ENCODE results near the gene TXNRD2.
A peak's percentile ranks its signal among the peaks of the same experiment; 100 is the strongest.

TXNRD2 gene

DNA sequence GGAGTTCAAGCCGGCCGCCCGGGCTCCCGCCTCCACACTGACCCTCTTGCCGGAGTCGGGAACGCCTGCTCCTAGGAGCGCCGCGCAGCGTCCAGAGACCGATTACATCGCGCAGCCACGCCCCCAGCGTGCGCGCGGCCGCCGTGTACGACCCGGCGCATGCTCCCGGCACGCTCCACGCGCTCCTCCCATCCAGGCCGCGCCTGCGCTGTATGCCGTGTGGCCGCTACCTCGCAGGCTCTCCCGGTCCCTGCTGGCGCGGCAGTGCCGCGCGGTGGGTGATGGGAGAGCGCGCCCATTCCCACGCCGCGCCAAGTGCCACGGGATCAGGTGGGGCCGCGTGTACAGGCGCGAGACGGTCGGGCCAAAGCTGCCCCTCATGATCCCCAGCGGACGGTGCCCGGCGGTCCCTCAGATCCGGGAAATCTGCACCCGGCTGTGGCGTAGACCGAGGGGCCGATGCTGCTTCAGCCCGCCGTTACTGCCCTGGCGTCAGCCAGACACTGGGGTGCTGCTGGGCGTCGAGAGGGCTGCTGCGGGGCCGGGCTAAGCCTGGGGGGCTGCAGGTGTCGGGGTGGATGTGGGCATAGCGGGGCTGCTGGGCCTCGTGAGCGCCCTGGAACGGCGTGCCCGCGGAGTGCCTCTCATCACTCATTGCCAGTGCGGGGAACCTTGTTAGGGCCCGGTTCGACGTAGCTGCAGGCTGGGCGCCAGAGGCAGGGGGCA lies 86.7 kb downstream of the TXNRD2 start, which contains the start of the genes GNB1L and RTL10:
Gene GNB1L (minus strand): TSS at position 97 of the 726 bp plus-strand sequence. CDS start 33,519 bp downstream, outside the sequence.
Gene RTL10 (minus strand): TSS at position 97 of the 726 bp plus-strand sequence. CDS start 2,613 bp downstream, outside the sequence.
- DNase-seq = peak; percentile 92 to 94

DNA sequence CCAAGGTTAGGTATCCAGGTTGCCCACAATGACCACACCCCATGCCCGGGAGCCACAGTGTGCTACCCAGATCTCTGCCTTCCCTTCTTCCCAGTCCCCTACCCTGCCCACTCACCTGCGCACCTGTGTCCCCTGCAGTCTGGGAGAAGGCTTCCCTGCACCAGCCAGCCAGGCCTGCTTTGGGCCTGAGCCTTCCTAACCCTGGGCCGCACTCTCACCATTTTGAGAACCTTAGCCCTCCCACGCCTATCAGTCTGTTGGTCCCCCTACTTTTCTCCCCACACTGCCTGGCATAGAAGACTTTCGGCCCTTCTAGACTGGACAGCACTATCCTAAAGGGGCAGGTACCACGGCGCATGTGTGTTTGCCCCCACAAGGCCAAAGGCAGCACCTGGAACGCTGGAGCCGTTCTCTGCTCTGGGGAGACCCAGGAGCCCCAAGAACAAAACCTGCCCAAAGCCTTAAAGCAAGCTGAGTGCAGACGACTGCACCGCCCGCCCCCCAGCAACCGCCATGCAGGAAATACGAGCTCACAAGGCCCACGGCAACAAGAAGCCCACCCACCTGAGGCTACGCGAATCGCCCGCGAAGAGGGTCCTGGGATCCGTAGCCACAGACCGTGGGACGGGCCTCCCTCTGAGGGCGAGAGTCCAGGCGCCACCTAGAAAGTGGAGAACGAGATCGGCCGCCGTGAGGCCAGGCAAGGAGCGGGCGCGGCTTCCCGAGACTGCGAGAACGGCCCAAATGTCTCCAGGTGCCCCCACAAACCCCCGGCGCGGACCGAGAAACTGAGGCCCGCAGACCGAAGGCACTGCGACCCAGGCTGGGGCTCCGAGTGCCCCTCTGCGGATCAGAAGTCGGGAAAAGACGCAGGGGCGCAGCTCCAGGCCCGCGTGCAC lies 87.5 kb downstream of the TXNRD2 start:
- no peak for DNase-seq

DNA sequence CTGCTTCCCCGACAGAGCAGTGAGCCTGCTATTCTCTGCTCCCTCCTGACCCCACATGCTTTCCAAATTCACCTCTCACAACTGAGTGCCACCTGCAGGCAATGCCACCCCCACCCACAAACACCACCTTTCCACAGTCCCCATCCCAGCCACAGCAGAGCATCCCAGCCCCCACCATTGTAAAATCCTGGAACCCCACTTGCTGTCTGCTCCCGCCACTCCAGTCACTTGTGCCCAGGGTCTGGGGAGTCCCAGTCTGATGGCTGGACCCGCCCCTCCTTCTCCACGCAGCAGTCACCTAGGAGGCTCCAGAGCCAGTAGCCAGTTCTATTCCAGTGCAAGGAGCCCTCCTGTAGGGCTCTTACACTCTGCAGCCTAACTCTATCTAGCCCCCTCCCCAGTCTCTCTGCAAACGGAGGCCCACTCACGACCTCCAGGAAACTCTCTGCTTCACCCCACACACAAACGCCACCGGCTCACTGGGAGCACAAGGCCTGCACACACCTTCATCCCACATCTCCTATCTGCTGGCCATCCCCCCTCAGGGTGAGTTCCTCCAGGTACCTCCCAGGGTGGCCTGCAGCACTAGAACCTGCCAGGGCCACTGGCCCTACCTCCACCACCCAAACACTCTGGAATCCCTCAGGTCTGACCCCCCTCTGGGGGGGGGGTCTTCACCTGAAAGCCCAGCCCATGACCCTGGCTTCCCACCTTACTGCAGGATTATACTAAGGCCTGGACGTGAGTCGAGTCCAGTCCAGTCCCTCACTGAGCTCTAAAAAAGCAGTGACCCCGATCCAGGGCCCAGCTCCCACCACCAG lies 88.3 kb downstream of the TXNRD2 start:
- no peak for DNase-seq

DNA sequence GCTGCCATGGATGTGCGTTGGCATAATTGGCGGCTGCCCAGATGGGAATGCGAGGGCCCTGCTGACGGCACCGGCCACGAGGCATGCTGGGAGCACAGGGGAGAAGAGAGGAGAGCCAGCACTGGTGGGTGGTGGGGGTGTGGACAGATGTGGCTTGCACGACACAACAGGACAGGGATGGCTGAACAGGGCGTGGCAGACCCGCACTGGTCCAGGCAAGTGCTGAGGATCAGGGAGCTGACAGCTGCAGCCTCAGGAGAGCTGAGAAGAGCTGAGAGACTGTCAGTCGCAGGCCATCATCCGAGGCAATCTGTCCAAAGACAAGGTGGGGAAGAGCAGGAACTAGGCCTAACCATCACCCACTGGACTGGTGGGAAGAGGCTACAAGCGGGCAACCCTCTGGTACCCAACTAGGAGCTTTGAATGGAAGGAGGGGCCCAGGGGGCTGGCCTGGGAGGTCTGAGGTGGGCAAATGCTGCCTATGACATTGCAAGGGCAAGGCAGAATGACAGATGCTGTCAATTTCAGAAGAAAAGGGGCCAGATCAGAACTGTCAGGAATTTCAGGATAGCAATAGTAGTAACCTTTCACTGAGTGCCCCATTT lies 89.3 kb downstream of the TXNRD2 start:
- DNase-seq = no peak

DNA sequence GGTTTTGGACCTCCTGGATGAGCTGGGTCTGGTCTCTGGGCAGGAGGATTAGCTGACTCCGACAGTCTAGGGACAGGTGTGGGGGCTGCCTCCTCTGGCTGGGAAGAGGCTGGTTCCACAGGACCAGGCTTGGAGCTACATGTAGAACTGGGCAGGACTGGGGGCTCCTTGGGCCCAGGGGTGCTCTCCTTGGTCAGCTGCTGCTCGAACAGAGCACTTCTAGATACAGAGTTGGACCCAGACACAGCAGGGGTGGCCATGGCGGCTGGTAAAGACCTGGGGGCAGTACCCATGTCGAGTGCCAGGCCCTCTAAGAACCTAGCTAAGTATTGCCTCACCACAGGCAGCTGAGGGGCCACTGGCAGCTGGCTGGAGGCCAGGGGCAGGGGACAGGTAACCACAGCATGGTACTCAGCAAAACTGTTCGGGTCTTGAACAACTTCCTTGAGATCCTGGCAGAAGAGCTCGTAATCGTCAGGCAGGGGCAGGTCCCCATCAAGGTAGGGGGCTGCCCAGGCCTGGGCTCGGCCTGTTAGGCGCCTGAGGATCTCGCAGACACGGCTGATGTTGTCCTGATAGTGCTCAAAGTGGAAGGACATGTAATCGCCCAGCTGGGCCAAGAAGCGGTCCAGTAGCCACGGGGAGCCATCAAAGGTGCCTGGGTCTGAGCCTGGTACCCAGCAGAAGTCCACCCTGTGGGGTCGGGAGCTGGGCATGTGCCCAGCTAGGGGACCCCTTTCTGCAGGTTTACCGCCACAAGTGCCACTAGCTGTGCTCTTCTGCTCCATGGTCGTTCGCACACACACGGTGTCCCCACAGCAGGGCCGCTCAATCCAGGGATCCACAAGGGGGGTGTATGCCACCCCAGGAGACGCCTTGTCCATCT lies 90.1 kb downstream of the TXNRD2 start:
- DNase-seq = no peak

DNA sequence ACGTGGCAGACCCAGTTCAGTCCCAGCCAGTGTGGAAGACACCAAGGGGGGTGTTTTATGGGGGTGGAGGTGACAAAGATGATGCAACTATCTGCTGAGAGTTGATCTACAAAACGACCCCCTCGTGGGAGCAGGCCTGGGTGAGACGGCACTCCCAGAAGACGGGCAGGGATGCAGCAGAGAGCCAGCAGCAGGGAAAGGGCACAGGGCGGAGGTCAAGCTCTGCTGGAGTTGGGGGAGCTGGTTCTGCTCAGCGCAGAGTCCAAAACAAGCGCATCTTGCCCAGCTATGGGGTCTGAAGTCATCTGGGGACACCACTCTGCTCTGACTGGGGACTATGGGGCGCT lies 90.9 kb downstream of the TXNRD2 start:
- no peak for DNase-seq

DNA sequence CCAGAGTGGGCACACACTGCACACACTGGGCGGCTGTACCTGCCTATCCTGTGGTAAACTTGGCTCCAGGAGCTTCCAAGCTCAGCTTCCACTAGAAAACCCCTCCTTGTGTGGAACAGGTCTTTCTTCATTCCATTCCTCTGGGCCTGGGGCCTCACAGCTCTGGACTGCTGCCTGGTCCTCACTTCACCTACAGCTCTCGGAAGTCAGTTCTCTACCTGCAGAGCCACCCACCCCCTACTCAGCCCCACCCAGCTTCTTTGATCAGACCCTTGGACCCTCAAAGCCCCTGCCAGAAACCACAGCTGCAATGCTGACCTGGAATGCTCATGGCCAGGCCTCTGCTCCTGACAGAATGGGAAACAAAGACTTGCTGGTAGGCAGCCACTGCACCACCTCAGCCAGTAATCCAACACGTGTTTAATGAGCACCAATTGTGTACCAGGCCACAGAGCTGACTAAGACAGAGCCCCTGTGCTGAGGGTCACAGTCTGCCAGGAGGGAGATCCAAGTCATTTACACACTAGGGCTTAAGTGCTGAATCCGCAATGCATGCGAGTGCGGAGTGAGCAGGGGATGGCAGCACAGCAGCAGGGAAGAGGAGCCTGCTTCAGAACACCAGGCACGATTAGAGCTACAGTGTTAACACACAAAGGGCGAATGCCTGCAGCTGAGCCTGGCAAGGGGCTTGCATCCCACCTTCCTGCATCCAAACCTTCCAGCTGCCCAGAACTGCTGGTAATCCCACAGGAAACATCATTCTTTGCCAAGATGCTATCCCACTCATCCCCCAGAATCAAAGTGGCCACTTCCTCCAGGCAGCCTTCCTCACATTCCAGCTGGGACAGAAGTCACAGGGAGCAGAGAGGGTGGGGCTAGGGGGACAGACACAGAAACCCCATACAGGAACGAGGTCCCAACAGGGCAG lies 91.5 kb downstream of the TXNRD2 start:
- no peak for DNase-seq

DNA sequence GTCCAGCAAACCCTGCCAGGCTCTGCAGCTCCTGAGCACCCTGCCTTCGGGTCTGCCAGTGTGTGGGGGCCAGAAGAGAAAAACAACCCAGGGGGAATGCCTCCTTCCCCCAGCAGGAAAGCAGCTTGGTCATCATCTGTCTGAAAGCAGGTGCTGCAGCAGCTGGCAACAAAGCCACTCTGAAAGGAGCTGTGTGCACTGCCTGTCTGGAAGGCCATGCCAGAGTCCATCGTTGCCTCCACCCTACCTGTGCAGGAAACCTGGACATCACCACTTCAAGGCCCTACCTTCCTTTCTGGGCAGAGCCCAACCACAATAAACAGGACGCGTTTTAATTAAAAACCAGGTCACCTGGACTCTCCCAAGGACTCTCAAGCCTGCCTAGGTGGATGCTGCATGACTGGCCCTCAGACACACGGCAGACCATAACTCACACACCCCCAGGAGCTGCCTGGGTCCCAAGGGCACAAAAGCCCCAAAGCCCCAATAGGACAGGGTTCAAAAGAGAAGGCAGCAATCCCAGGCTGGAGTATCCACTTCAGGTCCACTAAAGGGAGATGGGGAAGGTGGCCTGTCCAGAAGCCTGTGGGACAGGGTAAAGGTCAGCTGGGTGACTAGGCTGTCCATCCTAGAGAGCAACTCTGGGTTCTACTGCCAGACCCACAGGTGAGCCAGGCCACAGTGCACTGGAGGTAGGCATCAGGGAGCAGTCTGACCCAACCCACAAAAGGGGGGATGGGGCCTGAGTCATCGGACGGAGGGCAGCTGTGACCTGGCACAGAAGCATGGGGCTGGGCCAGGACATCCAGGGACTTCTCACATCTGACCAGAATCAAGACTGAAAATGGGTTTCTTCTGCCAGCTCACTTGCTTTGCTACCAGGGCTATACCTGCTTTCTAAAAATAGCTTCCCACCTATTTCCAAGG lies 93.1 kb downstream of the TXNRD2 start:
- no peak for DNase-seq

DNA sequence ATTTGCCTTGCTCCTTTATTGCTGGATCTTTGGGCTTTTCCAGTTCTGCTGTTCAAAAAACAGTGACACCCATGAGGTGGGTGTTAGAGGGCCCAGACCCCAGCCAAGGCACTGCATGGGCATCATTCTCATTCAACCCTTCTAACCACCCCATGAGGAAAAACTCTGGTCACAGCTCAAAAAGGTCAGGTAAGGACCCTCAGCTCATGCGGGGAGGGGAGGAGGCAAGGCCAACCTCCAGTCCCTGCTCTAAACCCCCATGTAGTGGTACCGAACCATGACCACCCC lies 94.3 kb downstream of the TXNRD2 start:
- DNase-seq = no peak

DNA sequence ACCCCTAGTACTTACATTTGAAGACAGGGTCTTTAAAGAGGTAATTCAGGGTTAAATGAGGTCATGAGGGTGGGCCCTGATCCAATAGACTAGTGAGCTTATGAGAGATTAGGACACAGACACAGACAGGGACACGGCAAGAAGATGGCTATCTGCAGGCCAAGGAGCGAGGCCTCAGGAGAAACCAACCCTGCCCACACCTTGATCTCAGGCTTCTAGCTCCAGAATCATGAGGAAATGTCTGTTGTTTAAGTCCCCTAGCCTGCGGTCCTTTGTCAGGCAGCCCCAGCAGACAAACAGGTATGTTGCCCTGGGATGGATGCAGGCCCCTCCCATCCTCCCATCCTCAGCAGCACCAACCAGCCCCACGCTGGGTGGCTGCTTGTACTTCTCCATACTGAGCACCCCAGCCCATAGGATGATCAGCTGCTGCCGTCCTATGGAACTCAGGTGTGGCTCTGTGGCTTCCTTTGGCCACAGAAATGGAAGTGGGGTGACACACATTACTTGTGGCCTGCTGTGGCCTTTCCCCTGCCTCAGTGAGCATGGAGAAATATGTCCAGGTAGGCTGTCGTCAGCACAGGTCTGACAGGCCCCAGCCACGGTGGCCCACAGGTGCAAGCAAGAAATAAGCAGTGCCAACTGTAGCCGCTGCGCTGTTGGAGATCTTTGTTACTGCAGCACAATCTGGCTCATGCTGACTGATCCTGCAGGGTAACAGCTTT lies 94.8 kb downstream of the TXNRD2 start:
- DNase-seq = no peak

DNA sequence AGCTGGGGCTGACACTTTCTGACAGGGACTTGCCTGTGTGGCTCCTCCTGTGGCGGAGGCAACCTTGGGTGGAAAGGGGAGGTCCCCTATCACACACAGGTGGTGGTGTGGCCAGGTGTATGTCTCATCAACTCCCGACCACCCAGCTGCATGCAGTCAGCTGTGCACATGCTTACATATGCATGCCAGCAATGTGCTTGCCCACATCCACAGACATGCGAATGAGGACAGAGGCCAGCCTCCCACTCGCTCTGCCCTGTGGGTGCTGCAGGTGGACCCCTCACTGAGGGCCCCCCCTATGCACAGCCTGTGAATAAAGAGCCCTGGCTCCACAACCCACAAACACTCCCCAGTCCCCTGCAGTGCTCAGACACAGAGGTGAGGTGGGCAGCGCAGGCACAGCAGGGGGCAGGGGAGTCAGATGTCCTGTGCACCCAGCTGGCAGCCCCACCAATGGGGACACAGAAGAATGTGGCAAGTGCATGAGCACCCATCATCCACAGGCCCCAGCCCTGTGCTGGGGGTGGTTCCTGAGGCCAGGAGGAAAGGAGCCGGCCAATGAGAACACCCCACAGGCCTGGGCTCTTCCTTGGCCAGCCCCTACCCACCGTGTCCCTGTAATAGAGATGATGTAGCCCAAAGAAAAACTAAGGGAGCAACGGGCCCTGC lies 96.4 kb downstream of the TXNRD2 start:
- DNase-seq = no peak

DNA sequence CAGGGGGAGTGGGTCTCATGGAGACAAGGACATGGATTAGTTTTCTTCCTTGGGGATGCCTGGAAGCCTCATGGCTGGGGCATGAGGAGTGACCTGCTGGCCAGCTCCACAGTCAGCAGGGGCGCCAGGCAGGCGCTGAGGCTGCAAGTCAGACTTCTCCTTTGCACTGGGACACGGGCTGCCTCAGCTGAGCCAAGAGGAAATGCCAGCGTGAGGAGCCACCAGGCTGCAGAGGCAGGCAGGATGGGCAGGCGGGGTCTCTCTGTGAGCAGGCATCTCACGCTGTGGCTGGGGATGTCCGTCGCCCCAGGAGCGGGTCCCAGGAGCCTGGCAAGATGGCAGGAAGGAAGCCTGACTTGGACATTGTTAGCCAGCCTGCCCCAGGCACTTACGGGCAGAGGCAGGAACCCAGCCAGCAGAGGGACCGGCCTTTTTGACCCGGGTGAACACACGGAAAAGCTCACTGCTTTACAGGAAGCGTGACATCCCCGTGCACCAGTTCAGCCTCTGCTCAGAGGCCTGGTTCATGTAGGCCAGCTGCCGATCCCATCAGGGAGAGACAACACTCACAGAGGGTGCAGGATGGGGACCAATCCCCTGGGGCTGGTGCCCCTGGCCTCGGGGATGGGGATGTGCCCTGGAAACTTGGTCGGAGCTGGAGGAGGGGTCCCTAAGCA lies 97.1 kb downstream of the TXNRD2 start:
- no peak for DNase-seq

DNA sequence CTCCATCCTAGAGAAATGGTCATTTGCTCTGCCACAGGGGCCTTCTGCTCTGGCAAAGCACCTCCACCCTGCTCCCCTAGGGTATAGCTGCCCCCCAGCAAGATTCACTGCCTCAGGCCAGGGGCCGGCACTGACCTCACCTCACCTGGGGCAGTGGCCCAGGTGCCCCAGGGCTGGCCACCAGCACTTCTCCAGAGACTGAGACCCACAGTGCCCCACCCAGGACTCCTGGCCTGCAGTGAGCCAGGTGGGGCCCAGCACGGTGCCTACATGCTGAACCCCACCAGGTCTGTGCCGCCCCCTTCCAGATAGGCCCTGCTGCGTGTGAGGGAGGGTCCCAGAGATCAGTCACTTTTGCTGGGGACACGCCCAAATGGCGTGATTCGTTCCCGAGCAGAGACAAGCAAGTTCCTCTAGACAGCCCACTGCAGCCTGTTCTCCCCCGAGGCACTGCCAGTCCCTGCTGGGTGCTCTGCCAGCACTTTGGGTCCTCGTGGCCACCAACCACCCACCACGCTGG lies 97.7 kb downstream of the TXNRD2 start:
- DNase-seq = no peak

DNA sequence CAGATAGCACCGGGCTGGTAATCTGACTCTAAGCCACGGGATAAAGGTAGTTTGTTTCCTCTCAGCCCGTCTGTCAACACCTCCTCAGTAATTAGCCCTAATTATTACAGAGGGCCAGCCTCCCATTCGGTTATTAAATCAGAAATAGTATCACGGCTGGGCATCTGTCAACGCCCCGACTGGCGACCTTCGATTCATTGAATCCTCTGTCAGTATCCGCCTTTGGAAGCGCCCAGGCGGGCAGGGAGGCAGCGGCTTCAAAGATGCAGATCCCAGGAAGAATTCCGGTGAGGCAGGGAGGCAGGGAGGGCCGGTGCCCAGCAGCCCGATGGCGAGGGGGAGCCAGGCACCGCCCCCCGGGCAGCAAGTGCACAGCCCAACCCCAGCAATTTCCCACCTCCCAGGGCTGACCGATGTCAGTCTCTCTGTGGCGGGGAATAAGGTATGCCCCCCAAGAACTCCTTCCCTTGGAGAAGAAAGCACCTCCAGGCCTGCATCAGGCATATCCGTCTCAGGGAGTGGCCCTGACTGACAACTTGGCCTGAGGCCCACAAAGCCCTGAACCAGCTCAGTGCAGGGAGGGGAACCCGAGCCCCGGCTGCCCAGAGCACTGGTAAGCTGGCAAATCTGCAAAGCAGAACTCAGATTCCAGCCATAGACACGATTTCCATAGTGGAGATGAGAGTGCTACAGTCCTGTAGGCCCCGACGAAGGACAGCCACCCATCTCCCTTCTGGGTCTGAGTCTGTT lies 98.3 kb downstream of the TXNRD2 start:
- no peak for DNase-seq

DNA sequence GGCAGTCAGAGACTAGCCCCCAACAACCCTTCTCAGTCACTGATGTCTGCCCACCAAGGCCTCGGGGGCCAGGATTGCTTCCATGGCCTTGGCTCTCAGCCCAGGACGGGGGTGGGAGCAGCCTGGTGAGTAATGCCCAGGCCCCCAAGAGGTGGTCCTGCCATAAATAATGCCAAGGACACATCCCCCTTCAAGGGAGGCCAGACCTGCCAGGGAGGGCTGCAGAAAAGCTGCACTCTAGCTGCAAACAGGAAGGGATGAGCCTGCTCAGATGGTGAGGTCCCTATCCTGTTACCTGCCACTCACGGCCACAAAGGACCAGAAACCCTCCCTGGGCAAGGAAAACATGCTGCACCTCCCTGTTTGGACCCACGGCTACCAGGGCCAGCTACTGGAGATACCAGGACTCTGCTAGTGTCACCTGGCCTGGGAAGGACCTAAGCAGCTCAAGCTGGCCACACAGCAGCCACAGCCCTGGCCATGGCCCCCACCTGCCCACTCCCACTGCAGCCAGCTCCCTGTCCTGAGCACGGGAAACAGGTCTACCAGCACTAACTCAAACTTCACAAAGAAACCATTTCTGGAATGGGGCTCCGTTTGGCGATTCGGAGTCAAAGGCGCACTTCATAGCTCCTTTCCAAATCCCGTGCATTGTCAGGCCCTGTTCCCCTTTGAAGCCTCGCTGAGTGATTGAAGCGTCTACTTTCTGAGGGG lies 99.1 kb downstream of the TXNRD2 start:
- no peak for DNase-seq
